ENCODE results near the gene RNPS1.
A peak's percentile ranks its signal among the peaks of the same experiment; 100 is the strongest.

Gene RNPS1
- 31.4 to 69.0 (median 50.9) reads per million in 18 experiments for total RNA-seq

GRCh38 chr16:2267913-2268666 is at the start of gene RNPS1:
TSS of gene RNPS1 (minus strand) at chr16:2268126. CDS start at chr16:2264643, 3,483 bp downstream.
- DNase-seq, result peak; percentile 96 to 97

GRCh38 chr16:2317231-2318020 is 49.5 kb upstream of the RNPS1 start:
- DNase-seq, result no peak

GRCh38 chr16:2308089-2308962 is 40.4 kb upstream of the RNPS1 start:
- DNase-seq, result no peak

- no peak for DNase-seq
Observed at GRCh38 chr16:2299915-2300192, 31.9 kb upstream of the RNPS1 start.

GRCh38 chr16:2299121-2299914 is 31.4 kb upstream of the RNPS1 start:
- no peak for DNase-seq

GRCh38 chr16:2298621-2299020 is 30.7 kb upstream of the RNPS1 start:
- DNase-seq, result no peak

- DNase-seq, result no peak
Observed at GRCh38 chr16:2297506-2297860, 29.6 kb upstream of the RNPS1 start.

GRCh38 chr16:2296661-2297505 is 29.0 kb upstream of the RNPS1 start:
- peak; percentile 34 to 51 for DNase-seq

GRCh38 chr16:2295056-2295798 is 27.3 kb upstream of the RNPS1 start:
- DNase-seq, result peak in 1 of 2 donors; percentile 16

- no peak for DNase-seq
Observed at GRCh38 chr16:2292221-2292620, 24.3 kb upstream of the RNPS1 start.

GRCh38 chr16:2289282-2289681 is 21.4 kb upstream of the RNPS1 start:
- no peak for DNase-seq

- no peak for DNase-seq
Observed at GRCh38 chr16:2288726-2289125, 20.8 kb upstream of the RNPS1 start.

GRCh38 chr16:2287916-2288547 is 20.1 kb upstream of the RNPS1 start:
- DNase-seq, result no peak

- DNase-seq, result no peak
Observed at GRCh38 chr16:2286550-2286949, 18.6 kb upstream of the RNPS1 start.

GRCh38 chr16:2285731-2286191 is 17.8 kb upstream of the RNPS1 start:
- DNase-seq, result no peak

GRCh38 chr16:2284797-2285576 is 17.1 kb upstream of the RNPS1 start:
- DNase-seq, result no peak

- DNase-seq, result no peak
Observed at GRCh38 chr16:2284001-2284770, 16.3 kb upstream of the RNPS1 start.

GRCh38 chr16:2282866-2283555 is 15.1 kb upstream of the RNPS1 start:
- no peak for DNase-seq
